CD14-positive monocyte (primary cell): ENCODE results near the gene RPS6KB2. TPM values are rescaled to one million over a fixed set of nuclear protein-coding genes. Genes with fewer than 3 reads are reported as not detected.

Experiments used
- DNase-seq, 3 donors: peaks; one replicate each; pipeline ENCODE4 v3.0.0-alpha.2; 2011 to 2022
- H2AFZ ChIP-seq: 2 replicates; pipeline ENCODE4 v1.6.0; 2012; ENCODE audit warnings: mild to moderate bottlenecking, low read depth, low read length, inconsistent platforms; ENCODE audit not compliant: insufficient read depth, poor library complexity, severe bottlenecking
- H3K27ac ChIP-seq, 2 donors: 1 replicate in 1 of 2; 2 replicates in 1 of 2; pipeline ENCODE4 v1.5.1; 2012 to 2013; ENCODE audit warnings: low read length in 2 of 2, control low read depth in 1 of 2, inconsistent platforms in 1 of 2, low read depth in 1 of 2, mild to moderate bottlenecking in 1 of 2
- H3K27me3 ChIP-seq, 2 donors: one replicate each; pipeline versions ENCODE4 v1.6.0 to v1.6.1; 2011 to 2013; ENCODE audit warnings: low read length in 2 of 2; ENCODE audit not compliant: control insufficient read depth in 2 of 2, insufficient read depth in 2 of 2
- H3K36me3 ChIP-seq, 2 donors: replicated peaks in 1 of 2; 1 replicate in 1 of 2; 2 replicates in 1 of 2; pipeline versions ENCODE4 v1.5.1 to v1.6.1; 2012 to 2013; ENCODE audit warnings: low read length in 2 of 2, control low read depth in 1 of 2, inconsistent platforms in 1 of 2, mild to moderate bottlenecking in 1 of 2; ENCODE audit not compliant: insufficient read depth in 2 of 2, control insufficient read depth in 1 of 2
- H3K4me1 ChIP-seq, 2 donors: 1 replicate in 1 of 2; 2 replicates in 1 of 2; pipeline versions ENCODE4 v1.5.1 to v1.6.1; 2012 to 2013; ENCODE audit warnings: low read length in 2 of 2, control low read depth in 1 of 2, inconsistent platforms in 1 of 2, mild to moderate bottlenecking in 1 of 2, moderate library complexity in 1 of 2; ENCODE audit not compliant: insufficient read depth in 2 of 2, control insufficient read depth in 1 of 2
- H3K4me2 ChIP-seq: replicated peaks from 2 replicates; pipeline ENCODE3; 2012; ENCODE audit warnings: low read length, moderate library complexity, mild to moderate bottlenecking; ENCODE audit not compliant: poor library complexity, severe bottlenecking; ENCODE audit errors: extremely low read depth
- H3K4me3 ChIP-seq, 3 experiments: fragments of 200-600 bp in 1 of 3; sonication (generic) in 1 of 3; replicated peaks in 1 of 3; 1 replicate in 2 of 3; 2 replicates in 1 of 3; pipeline ENCODE4 v1.5.1; 2011 to 2013; ENCODE audit warnings: low read length in 3 of 3, mild to moderate bottlenecking in 3 of 3, control low read depth in 2 of 3, low read depth in 2 of 3, inconsistent platforms in 1 of 3, moderate library complexity in 1 of 3
- H3K79me2 ChIP-seq: 2 replicates; pipeline ENCODE4 v1.6.0; 2012; ENCODE audit warnings: mild to moderate bottlenecking, control low read depth, inconsistent platforms, low read length, moderate library complexity; ENCODE audit not compliant: insufficient read depth
- H3K9ac ChIP-seq: 2 replicates; pipeline ENCODE4 v1.6.0; 2017; ENCODE audit warnings: low read length, mild to moderate bottlenecking; ENCODE audit not compliant: insufficient read depth, poor library complexity, severe bottlenecking
- H3K9me3 ChIP-seq, 2 donors: replicated peaks in 1 of 2; 1 replicate in 1 of 2; 2 replicates in 1 of 2; pipeline versions ENCODE4 v1.5.1 to v1.6.1; 2012 to 2013; ENCODE audit warnings: low read length in 2 of 2, control low read depth in 1 of 2; ENCODE audit not compliant: control insufficient read depth in 1 of 2, insufficient read depth in 1 of 2
- H4K20me1 ChIP-seq: 2 replicates; pipeline ENCODE4 v1.6.0; 2012; ENCODE audit warnings: mild to moderate bottlenecking, low read length, control low read depth, moderate library complexity; ENCODE audit not compliant: insufficient read depth
- H3K27ac Mint-ChIP-seq, 7 donors: one replicate each; pipeline ENCODE4 v1.8.0; 2020; ENCODE audit warnings: mild to moderate bottlenecking in 7 of 7, mixed read lengths in 7 of 7, moderate library complexity in 6 of 7, inconsistent platforms in 2 of 7
- H3K27me3 Mint-ChIP-seq, 3 donors: one replicate each; pipeline ENCODE4 v1.8.0; 2021 to 2022; ENCODE audit warnings: low read depth in 3 of 3, mild to moderate bottlenecking in 3 of 3, mixed read lengths in 3 of 3, moderate library complexity in 3 of 3, inconsistent platforms in 1 of 3
- H3K36me3 Mint-ChIP-seq, 2 donors: one replicate each; pipeline ENCODE4 v1.8.0; 2020; ENCODE audit warnings: mixed read lengths in 2 of 2, inconsistent platforms in 1 of 2, mild to moderate bottlenecking in 1 of 2
- H3K4me1 Mint-ChIP-seq: one replicate; pipeline ENCODE4 v1.8.0; 2020; ENCODE audit warnings: mild to moderate bottlenecking, mixed read lengths
- H3K4me3 Mint-ChIP-seq, 2 donors: one replicate each; pipeline ENCODE4 v1.8.0; 2020; ENCODE audit warnings: mild to moderate bottlenecking in 2 of 2, mixed read lengths in 2 of 2, moderate library complexity in 1 of 2
- H3K9me3 Mint-ChIP-seq, 7 donors: one replicate each; pipeline ENCODE4 v1.8.0; 2020 to 2022; ENCODE audit warnings: mixed read lengths in 7 of 7, mild to moderate bottlenecking in 6 of 7, moderate library complexity in 6 of 7, inconsistent platforms in 2 of 7
- CTCF ChIP-seq: fragments of 200-600 bp; IDR thresholded peaks from one replicate; pipeline ENCODE4 v1.8.0; 2022; ENCODE audit warnings: antibody characterized with exemption, mild to moderate bottlenecking
- WGBS: methylation state at CpG from one replicate; pipeline ENCODE4 v1.1.5; 2013; ENCODE audit warnings: missing lambda C conversion rate; ENCODE audit not compliant: insufficient coverage; 5-methylcytosine and 5-hydroxymethylcytosine counted together
- intact Hi-C, 2 donors: fragments of 100-400 bp; cut with micrococcal nuclease; formaldehyde crosslinking; loops; one replicate each; pipeline versions ENCODE4 v1.15.0 to v1.15.1; 2023
- polyA plus RNA-seq, 3 donors: library from polyadenylated mRNA; depleted of rRNA in 1 of 3; unstranded in 2 of 3; stranded (reverse) in 1 of 3; fragments of 300-500 nt in 2 of 3; fragments of >200 nt in 1 of 3; fragmentation: Illumina TruSeq in 2 of 3; gene quantifications; 1 replicate in 2 of 3; 2 replicates in 1 of 3; pipeline ENCODE4 v1.2.3, GENCODE V29; 2012 to 2021

Gene RPS6KB2
- polyA plus RNA-seq, 3 donors = 51.6 to 101 (median 53.8) TPM

GRCh38 chr11:67395555-67396258 lies 32.6 kb upstream of the RPS6KB2 start:
- peaks cover 34 to 61% of the 10 kb centered on the region in 2 donors for H3K4me1 ChIP-seq
- peaks cover 0 to 3% (median 0%) of the 10 kb centered on the region in 3 donors for H3K27me3 Mint-ChIP-seq
- peak overlapping the region in 2 of 7 donors; percentile 36 to 41 for H3K27ac Mint-ChIP-seq
- no peak overlapping the region for H3K4me3 ChIP-seq
- no peak overlapping the region for H3K4me2 ChIP-seq
- intact Hi-C loops = loop anchor here in 1 of 2 donors (10.0 kb wide), 1 partner anchor 551 kb away; the partner anchor contains the start of gene RCE1
- no peak overlapping the region for H2AFZ ChIP-seq
- H3K9ac ChIP-seq = no peak overlapping the region
- peaks cover 39 to 48% of the 10 kb centered on the region in 2 donors for H3K36me3 Mint-ChIP-seq
- no peaks in the 10 kb centered on the region for H3K27me3 ChIP-seq
- no peaks in the 10 kb centered on the region for H3K9me3 Mint-ChIP-seq
- no peaks in the 10 kb centered on the region for H3K9me3 ChIP-seq
- H3K79me2 ChIP-seq = peaks cover 62% of the 10 kb centered on the region
- peaks cover 52% of the 10 kb centered on the region for H3K4me1 Mint-ChIP-seq
- H3K36me3 ChIP-seq = peaks cover 39 to 59% of the 10 kb centered on the region in 2 donors
- H3K27ac ChIP-seq = no peak overlapping the region
- no peak for DNase-seq
- no peak for TF ChIP-seq CTCF
- no peak overlapping the region for H3K4me3 Mint-ChIP-seq
- WGBS = 95% methylated on average over 15 of the region's 19 CpGs
- H4K20me1 ChIP-seq = peaks cover 68% of the 10 kb centered on the region

DNA sequence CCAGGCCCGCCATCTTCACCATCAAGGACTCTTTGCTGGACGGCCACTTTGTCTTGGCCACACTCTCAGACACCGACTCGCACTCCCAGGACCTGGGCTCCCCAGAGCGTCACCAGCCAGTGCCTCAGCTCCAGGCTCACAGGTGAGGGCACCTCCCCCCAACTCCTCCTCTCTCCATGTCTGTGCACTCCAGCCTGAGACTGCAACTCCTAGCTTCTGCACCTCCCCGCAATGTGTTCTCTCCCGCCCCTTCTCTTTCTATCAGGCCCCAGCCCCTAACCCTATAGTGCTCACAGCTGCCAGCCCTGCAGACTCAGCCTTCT lies 32.1 kb upstream of the RPS6KB2 start:
- H3K27me3 Mint-ChIP-seq = peaks cover 0 to 3% (median 0%) of the 10 kb centered on the region in 3 donors
- no peak overlapping the region for H3K27ac Mint-ChIP-seq
- no peak overlapping the region for H3K4me3 ChIP-seq
- no peak overlapping the region for H3K4me2 ChIP-seq
- no peak for TF ChIP-seq CTCF
- peaks cover 62% of the 10 kb centered on the region for H3K79me2 ChIP-seq
- peaks cover 39 to 59% of the 10 kb centered on the region in 2 donors for H3K36me3 ChIP-seq
- H3K9me3 ChIP-seq = no peaks in the 10 kb centered on the region
- WGBS = 92% methylated on average over 7 of the region's 7 CpGs
- no peak overlapping the region for H3K4me3 Mint-ChIP-seq
- H3K4me1 Mint-ChIP-seq = peaks cover 51% of the 10 kb centered on the region
- intact Hi-C loops = loop anchor here in 1 of 2 donors (10.0 kb wide), 1 partner anchor 551 kb away; the partner anchor contains the start of gene RCE1
- H3K4me1 ChIP-seq = peaks cover 33 to 61% of the 10 kb centered on the region in 2 donors
- no peak overlapping the region for H2AFZ ChIP-seq
- peaks cover 39 to 48% of the 10 kb centered on the region in 2 donors for H3K36me3 Mint-ChIP-seq
- no peaks in the 10 kb centered on the region for H3K27me3 ChIP-seq
- no peak overlapping the region for H3K9ac ChIP-seq
- H3K9me3 Mint-ChIP-seq = no peaks in the 10 kb centered on the region
- H4K20me1 ChIP-seq = peaks cover 73% of the 10 kb centered on the region
- no peak for DNase-seq
- peak overlapping the region in 1 of 2 donors; percentile 9 for H3K27ac ChIP-seq
